OCI-LY3 (cell line): ENCODE results near the gene GANAB.
"Not testable (repeated sequence)": the region's sequence is repeated elsewhere in the genome, so short reads cannot be mapped to it uniquely, and the experiment has no call there.

ENCODE experiments used
- H2AFZ ChIP-seq: fragments of 200-600, 300-600 bp; shearing (Covaris generic); 2 replicates; pipeline ENCODE4 v1.6.0; 2014; ENCODE audit warnings: antibody characterized with exemption, low read depth, low read length
- H3K27ac ChIP-seq: fragments of 200-600, 300-600 bp; sonication (generic); 2 replicates; pipeline ENCODE4 v1.5.1; 2014; ENCODE audit warnings: mild to moderate bottlenecking, low read length, moderate library complexity, mixed read lengths
- H3K27me3 ChIP-seq: fragments of 200-600, 300-600 bp; sonication (generic); 2 replicates; pipeline ENCODE4 v1.6.1; 2014; ENCODE audit warnings: low read depth, low read length, mixed read lengths
- H3K36me3 ChIP-seq: fragments of 200-600, 300-600 bp; sonication (generic); replicated peaks from 2 replicates; pipeline ENCODE3; 2014; ENCODE audit warnings: low read depth, low read length, mixed read lengths
- H3K4me1 ChIP-seq: fragments of 300-600, 200-600 bp; sonication (generic); 2 replicates; pipeline ENCODE4 v1.6.1; 2014; ENCODE audit warnings: low read length, mixed read lengths
- H3K4me2 ChIP-seq: fragments of 200-600, 300-600 bp; sonication (generic); 2 replicates; pipeline ENCODE4 v1.6.1; 2014; ENCODE audit warnings: low read length, mixed read lengths
- H3K4me3 ChIP-seq: fragments of 300-600, 200-600 bp; sonication (generic); 2 replicates; pipeline ENCODE4 v1.5.1; 2014; ENCODE audit warnings: antibody characterized with exemption, mild to moderate bottlenecking, low read length, moderate library complexity
- H3K79me2 ChIP-seq: fragments of 300-600, 200-600 bp; shearing (Covaris generic); 2 replicates; pipeline ENCODE4 v1.6.1; 2014; ENCODE audit warnings: mild to moderate bottlenecking, low read length, mixed read lengths
- H3K9ac ChIP-seq: fragments of 300-600, 200-600 bp; shearing (Covaris generic); 2 replicates; pipeline ENCODE4 v1.6.0; 2014; ENCODE audit warnings: mild to moderate bottlenecking, low read length, moderate library complexity
- H3K9me3 ChIP-seq: fragments of 200-600, 300-600 bp; shearing (Covaris generic); 2 replicates; pipeline ENCODE4 v1.6.1; 2014; ENCODE audit warnings: low read length, mixed read lengths; ENCODE audit not compliant: insufficient read depth
- H4K20me1 ChIP-seq: fragments of 200-600, 300-600 bp; sonication (generic); 2 replicates; pipeline ENCODE4 v1.6.1; 2016; ENCODE audit warnings: low read length, mixed read lengths; ENCODE audit not compliant: insufficient read depth
- EZH2phosphoT487 ChIP-seq: fragments of 200-600 bp; shearing (Covaris generic); IDR thresholded peaks from 2 replicates; pipeline ENCODE4 v1.6.1; 2018; ENCODE audit warnings: antibody characterized with exemption, mixed run types, low read depth
- TF ChIP-seq, protein P1 (sequence below): fragments of 200-600, 300-600 bp; sonication (generic); IDR thresholded peaks from 2 replicates; pipeline ENCODE4 v1.5.1; 2014; ENCODE audit warnings: antibody characterized with exemption, low read length, low read depth

The GANAB gene

DNA sequence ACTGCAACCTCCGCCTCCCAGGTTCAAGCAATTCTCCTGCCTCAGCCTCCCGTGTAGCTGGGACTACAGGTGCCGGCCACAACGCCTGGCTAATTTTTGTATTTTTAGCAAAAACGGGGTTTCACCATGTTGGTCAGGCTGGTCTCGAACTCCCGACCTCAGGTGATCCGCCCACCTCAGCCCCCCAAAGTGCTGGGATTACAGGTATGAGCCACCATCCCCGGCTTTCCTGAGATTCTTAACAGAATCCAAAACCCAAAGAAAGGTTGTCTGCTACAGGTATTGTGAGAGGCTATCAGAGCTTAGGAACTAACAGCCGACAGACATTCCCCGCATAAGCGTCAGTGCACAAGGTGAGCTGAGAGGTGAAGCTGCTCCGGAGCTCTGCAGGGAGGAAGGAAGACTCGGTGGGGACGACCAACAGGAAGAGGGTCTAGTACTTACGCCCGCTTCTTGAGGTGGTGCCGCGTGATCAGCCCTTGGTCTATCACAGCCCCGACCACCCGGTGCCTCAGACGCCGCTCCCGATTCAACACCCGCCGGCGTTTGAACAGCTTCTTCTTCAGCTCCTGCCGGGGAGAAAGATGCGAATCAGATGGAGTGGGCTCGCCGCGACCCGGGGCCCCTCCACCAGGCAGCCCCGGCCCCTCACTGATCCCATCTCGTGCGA, 18.1 kb upstream of the GANAB start:
- Histone ChIP-seq H3K9me3 (no peaks in the 10 kb centered on the region), H3K9ac (peak overlapping the region; percentile 95), H3K27me3 (no peaks in the 10 kb centered on the region), H3K36me3 (peaks cover 36% of the 10 kb centered on the region), H4K20me1 (no peaks in the 10 kb centered on the region), H3K79me2 (peaks cover 54% of the 10 kb centered on the region), H3K27ac (peak overlapping the region; percentile 85), H3K4me1 (peaks cover 20% of the 10 kb centered on the region), H3K4me3 (peak overlapping the region; percentile 88), H2AFZ (peak overlapping the region; percentile 74), H3K4me2 (peak overlapping the region; percentile 70)
- TF ChIP-seq, protein P1, sequence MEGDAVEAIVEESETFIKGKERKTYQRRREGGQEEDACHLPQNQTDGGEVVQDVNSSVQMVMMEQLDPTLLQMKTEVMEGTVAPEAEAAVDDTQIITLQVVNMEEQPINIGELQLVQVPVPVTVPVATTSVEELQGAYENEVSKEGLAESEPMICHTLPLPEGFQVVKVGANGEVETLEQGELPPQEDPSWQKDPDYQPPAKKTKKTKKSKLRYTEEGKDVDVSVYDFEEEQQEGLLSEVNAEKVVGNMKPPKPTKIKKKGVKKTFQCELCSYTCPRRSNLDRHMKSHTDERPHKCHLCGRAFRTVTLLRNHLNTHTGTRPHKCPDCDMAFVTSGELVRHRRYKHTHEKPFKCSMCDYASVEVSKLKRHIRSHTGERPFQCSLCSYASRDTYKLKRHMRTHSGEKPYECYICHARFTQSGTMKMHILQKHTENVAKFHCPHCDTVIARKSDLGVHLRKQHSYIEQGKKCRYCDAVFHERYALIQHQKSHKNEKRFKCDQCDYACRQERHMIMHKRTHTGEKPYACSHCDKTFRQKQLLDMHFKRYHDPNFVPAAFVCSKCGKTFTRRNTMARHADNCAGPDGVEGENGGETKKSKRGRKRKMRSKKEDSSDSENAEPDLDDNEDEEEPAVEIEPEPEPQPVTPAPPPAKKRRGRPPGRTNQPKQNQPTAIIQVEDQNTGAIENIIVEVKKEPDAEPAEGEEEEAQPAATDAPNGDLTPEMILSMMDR = no peak
- TF ChIP-seq EZH2phosphoT487 = no peak

DNA sequence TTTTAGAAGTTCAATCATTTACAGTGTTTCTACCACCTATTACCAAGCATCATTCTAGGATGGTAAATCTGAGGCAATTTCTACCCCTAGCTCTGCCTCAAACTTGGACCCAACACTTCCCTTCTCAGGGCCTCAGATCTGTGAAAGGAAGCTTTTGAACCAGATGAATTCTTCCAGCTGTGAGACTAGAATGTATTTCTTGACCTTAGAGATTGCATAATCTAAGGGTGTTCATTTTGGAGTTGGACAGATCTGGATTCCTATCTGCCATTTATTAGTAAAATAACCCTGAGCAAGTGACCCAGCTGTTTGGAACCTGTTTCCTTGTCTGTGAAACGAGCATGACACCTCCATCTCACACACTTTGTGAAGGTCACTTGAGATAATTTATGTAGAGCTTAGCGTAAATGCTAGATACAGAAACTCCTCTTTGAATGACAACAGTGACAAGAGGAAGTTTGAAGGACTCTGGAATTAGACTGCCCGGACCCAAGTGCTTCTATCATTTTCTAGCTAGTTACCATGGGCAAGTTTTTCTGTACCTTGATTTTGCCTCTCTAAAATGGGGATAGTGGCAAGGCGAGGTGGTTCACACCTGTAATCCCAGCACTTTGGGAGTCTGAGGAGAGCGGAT, 10.5 kb upstream of the GANAB start:
- Histone ChIP-seq H4K20me1 (no peaks in the 10 kb centered on the region), H3K4me2 (no peak overlapping the region), H3K79me2 (peaks cover 12% of the 10 kb centered on the region), H3K9ac (no peak overlapping the region), H3K27ac (no peak overlapping the region), H2AFZ (0 out of 2 replicates have a peak overlapping the region, but pooled peaks have one; percentile 20), H3K4me3 (no peak overlapping the region), H3K4me1 (peaks cover 11% of the 10 kb centered on the region), H3K27me3 (no peaks in the 10 kb centered on the region), H3K9me3 (no peaks in the 10 kb centered on the region), H3K36me3 (peaks cover 3% of the 10 kb centered on the region)
- TF ChIP-seq, protein P1 = no peak
- TF ChIP-seq EZH2phosphoT487 = no peak

DNA sequence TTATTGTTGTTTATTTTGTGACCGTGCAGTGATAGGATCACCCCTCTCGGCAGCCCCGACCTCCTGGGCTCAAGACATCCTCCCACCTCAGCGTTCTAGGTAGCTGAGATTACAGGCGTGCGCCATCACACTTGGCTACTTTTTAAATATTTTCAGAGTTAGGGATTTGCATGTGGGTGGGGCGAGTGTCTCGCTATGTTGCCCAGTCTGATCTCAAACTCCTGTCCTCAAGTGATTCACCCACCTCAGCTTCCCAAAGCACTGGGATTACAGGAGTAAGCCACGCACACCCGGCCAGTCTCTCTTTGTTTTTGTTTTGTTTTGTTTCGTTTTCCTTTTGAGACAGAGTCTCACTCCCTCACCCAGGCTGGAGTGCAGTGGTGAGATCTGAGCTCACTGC, 7.9 kb upstream of the GANAB start:
- no peaks in the 10 kb centered on the region for H3K9me3 ChIP-seq
- H3K36me3 ChIP-seq = peaks cover 6% of the 10 kb centered on the region
- peaks cover 28% of the 10 kb centered on the region for H3K79me2 ChIP-seq
- H3K27ac ChIP-seq = no peak overlapping the region
- peak overlapping the region; percentile 98 for H3K4me3 ChIP-seq
- no peak overlapping the region for H3K9ac ChIP-seq
- no peaks in the 10 kb centered on the region for H3K27me3 ChIP-seq
- TF ChIP-seq, protein P1 = no peak
- no peak for TF ChIP-seq EZH2phosphoT487
- H3K4me1 ChIP-seq = peaks cover 14% of the 10 kb centered on the region
- no peaks in the 10 kb centered on the region for H4K20me1 ChIP-seq
- H2AFZ ChIP-seq = peak overlapping the region; percentile 14; the same call in 1 of the 2 replicates
- H3K4me2 ChIP-seq = peak overlapping the region; percentile 48

DNA sequence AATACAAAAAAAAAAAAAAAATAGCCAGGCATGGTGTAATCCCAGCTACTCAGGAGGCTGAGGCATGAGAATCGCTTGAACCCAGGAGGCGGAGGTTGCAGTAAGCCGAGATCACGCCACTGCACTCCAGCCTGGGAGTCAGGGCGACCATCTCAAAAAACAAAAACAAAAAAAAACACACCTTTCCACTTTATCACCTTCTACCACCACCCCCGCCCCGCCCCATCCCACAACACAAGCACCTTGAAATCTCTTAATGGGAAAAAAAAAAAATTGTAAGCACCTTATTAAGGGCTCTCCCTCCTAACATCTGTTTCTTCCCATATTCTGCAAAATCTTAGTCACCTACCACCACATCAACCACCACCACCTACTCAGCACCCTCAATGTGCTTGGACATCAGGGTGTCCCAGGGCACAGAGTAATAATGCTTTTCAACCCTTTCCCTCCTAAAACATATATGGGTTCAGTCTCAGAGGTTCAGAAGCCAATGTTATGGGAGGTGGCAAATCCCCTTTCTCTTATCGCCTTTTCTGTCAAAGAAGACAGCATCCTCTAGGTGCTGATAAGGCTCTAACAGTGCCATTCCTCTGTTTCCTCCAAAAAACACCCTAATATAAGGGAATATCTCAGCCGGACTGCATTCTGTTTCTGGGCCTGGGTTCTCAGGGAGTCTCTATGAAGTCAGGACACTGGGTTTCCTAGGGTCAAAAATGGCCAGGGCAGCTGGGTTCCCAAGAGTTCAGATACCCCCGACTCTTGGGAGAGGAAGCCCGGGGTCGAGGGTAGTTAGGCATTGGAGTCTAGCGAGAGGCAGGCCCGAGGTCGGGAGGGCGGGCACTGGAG, 6.0 kb upstream of the GANAB start:
- Histone ChIP-seq H3K4me2 (peak overlapping the region; percentile 99), H2AFZ (0 out of 2 replicates have a peak overlapping the region, but pooled peaks have one; percentile 46), H3K27me3 (no peaks in the 10 kb centered on the region), H3K9me3 (no peaks in the 10 kb centered on the region), H3K79me2 (peaks cover 31% of the 10 kb centered on the region), H3K27ac (peak overlapping the region; percentile 78), H4K20me1 (no peaks in the 10 kb centered on the region), H3K36me3 (peaks cover 17% of the 10 kb centered on the region), H3K9ac (peak overlapping the region; percentile 96), H3K4me1 (peaks cover 14% of the 10 kb centered on the region), H3K4me3 (peak overlapping the region; percentile 98)
- TF ChIP-seq, protein P1 = no peak
- no peak for TF ChIP-seq EZH2phosphoT487

DNA sequence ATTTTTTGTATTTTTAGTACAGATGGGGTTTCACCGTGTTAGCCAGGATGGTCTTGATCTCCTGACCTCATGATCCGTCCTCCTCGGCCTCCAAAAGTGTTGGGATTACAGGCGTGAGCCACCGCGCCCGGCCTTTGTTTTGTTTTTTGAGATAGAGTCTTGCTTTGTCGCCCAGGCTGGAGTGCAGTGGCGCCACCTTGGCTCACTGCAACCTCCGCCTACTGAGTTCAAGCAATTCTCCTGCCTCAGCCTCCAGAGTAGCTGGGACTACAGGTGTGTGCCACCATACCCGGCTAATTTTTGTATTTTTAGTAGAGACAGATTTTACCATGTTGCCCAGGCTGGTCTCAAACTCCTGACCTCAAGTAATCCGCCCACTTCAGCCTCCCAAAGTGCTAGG, 3.9 kb upstream of the GANAB start:
- not testable (repeated sequence) for H2AFZ ChIP-seq, H3K27ac ChIP-seq, H4K20me1 ChIP-seq, H3K9ac ChIP-seq, H3K27me3 ChIP-seq, H3K4me3 ChIP-seq, H3K4me2 ChIP-seq, H3K9me3 ChIP-seq
- Histone ChIP-seq H3K36me3 (peaks cover 17% of the 10 kb centered on the region), H3K79me2 (peaks cover 42% of the 10 kb centered on the region), H3K4me1 (peaks cover 22% of the 10 kb centered on the region)
